ENCODE measurements around the gene DAB2IP.

GRCh38 chr9:121619545-121620324, 31.7 kb upstream of the DAB2IP start:
- no peak for TF ChIP-seq CTCF (IDR thresholded peaks at IDR 0.05; ENCODE audit: low read length)
- TF ChIP-seq EZH2 (IDR thresholded peaks at IDR 0.05; ENCODE audit: borderline replicate concordance, low read length): no peak

Data from OCI-LY1 (cell line).